Muscle of arm (tissue), 12 donors: ENCODE results near the gene TTC4. TPM values are rescaled to one million over a fixed set of nuclear protein-coding genes. Genes with fewer than 3 reads are reported as not detected.

Experiments used
- DNase-seq: peaks from one replicate; pipeline ENCODE4 v3.0.0-alpha.2; 2013
- polyA plus RNA-seq, 12 donors: library from polyadenylated mRNA; unstranded; fragments of 120-200 nt; gene quantifications; one replicate each; pipeline ENCODE4 v1.2.1, GENCODE V29; 2013; ENCODE audit not compliant: insufficient read length in 12 of 12

TTC4 gene
- polyA plus RNA-seq, 12 donors, result 23.1 to 33.9 (median 28.2) TPM; not detected in 1

- no peak for DNase-seq
These were observed 15.6 kb upstream of the TTC4 start for GRCh38 chr1:54699936-54700525.

GRCh38 chr1:54701066-54701465 is 14.6 kb upstream of the TTC4 start:
- no peak for DNase-seq

- no peak for DNase-seq
These were observed 13.7 kb upstream of the TTC4 start for GRCh38 chr1:54701996-54702395.

DNA sequence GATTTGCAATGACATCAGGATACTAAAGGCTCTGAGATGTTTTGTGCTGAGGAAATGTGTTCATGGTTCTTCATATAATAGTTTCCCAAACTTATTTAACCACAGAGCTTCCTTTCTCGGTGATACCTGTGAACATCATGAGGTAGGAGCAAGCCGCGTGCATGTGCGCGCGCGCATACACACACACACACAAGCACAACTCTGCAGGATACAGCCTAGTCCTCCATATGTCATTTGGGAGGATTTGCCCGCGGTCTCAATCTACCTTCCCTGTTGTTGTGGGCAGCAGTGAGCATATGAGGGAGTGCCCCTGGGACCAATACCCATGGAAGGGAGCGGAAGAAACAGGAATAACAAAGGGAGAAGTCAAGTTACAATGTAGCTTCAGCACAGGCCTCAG is 12.2 kb upstream of the TTC4 start:
- no peak for DNase-seq

DNA sequence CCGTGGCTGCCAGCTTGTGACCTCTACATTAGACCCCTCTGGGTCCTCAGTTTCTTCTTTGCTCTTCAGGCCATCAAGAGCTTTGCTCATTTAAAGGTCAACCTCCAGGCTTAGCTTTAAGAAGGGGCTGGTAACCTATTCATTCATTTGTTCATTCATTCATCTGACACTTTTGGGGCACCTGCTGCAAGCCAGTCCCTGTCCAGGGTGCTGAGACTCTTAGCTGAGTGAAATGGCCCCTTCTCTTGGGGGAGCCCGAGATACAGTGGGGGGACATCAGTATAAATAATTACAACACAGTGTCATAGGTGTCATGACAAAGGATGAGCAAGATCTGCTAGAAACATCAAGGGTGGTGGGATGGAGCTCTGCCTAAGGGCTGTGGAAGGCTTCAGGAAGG is 10.5 kb upstream of the TTC4 start:
- DNase-seq, result no peak

- no peak for DNase-seq
These were observed 9.2 kb upstream of the TTC4 start for GRCh38 chr1:54706419-54706818.

DNA sequence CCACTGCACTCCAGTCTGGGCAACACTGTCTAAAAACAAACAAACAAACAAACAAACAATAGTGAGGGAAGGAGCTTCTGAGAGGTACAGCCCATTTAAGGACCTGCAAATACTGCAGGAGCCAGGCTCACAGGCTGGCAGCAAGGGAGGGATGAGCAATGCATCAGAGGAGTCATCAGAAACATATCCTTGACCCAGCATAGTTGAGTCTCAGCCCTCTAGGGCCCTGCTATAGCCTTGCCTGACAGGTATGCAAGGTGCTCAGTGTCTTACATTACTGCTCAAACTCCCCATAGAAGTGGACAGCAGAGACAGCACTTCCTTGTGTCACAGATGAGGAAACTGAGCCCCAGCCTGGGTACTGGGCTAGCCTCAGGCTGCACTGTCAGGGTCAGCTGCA is 7.3 kb upstream of the TTC4 start:
- DNase-seq, result no peak

GRCh38 chr1:54709547-54710292 is 5.9 kb upstream of the TTC4 start:
- no peak for DNase-seq

DNA sequence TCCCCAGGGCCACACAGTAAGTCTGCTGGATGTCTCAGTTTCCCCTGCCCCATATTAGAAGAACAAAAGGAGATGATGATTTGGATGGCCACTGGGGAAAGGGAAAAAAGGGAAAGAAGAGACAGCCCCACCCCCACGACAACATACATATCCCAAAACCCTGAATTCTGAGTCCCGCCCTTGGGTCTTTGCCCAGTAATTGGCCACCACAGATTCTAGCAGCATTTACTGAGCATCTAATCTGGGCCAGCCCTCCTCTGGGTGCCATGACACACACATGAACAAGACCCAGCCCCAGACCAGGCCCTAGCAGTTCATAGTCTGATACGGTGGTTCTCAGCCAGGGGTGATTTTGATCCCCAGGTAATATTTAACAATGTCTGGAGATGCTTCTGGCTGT is 5.2 kb upstream of the TTC4 start:
- DNase-seq, result no peak

- no peak for DNase-seq
These were observed 4.8 kb upstream of the TTC4 start for GRCh38 chr1:54710841-54711240.

DNA sequence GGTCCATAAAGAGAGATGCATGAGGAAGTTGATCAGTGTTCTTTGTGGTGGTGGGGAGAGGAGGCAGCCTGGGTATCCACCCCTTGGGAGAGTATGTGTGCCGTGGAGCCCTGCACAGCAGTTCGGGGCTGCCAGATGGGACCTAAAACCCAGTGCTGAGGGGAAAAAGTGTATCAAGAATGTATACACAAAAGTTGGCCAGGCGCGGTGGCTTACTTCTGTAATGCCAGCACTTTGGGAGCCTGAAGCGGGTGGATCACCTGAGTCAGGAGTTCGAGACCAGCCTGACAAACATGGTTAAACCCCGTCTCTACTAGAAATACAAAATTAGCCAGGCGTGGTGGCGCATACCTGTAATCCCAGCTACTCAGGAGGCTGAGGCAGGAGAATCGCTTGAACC is 4.1 kb upstream of the TTC4 start:
- no peak for DNase-seq

DNA sequence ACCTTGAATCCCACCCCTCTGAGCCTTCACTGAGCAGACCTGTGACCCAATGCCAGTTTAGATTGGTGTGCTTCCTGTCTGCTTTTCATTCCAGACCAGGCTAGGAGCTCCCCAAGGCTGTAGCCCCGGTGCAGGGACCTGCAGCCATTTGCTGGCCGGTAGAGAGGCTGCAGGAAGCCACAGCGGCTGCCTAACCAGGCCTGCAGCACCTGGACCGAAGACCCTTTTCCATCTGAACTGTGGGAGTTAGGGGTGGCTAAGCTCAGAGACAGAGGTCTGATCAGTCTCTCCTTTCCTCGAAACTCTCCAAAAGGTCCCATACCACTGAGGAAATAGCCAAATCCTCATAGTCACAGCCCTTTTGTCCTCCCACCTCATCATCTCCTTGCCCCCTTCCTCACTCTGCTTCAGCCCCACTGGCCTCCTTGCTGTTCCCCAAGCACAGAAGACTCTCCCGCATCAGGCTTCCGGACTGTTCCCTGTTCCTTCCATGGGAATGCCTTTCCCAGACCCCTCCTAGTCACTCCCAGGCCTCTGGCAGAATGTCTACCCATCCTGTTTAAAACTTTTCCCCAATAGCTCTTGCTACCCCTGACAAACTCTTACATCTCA is 674 bp upstream of the TTC4 start:
- no peak for DNase-seq

GRCh38 chr1:54716299-54717047 is 812 bp downstream of the TTC4 start:
- DNase-seq, result no peak

- DNase-seq, result no peak
These were observed 6.1 kb downstream of the TTC4 start for GRCh38 chr1:54721719-54722118.

GRCh38 chr1:54723985-54724384 is 8.3 kb downstream of the TTC4 start:
- no peak for DNase-seq

- no peak for DNase-seq
These were observed 9.1 kb downstream of the TTC4 start for GRCh38 chr1:54724771-54725170.

DNA sequence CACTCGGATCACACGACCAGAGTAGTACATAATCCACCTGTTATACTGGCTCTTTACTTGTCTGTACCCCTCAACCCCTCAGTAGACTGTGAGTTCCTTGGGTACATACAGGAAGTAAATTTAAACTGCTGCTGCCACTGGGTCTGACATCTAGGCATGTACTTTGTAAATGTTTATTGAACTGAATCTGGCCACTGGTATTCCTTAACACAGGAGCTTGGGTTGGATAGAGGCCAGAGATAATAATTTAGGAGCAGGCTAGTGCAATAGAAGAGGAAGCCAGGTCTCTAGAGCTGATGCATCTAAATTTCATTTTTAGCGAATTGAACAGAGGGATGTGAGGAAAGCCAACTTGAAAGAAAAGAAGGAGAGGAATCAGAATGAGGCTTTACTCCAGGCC is 12.4 kb downstream of the TTC4 start:
- no peak for DNase-seq

DNA sequence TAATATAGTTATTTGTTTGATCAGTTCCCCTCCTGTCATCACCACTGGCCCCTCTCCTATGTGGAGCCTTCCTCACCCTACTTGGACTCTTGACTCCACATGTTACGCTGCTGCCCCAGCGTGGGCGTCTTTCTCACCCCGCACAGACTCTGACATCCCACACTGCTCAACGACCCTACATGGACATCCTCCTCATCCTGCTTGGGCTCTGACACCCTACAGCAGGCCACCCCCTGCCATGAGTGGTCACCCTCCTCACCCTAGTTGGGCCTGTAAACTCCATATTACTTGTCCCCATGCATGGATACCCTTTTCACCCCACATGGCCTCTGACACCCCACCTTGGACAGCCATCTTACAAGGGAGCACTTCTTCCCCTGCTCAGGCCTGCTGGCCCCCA is 21.0 kb downstream of the TTC4 start:
- DNase-seq, result no peak

GRCh38 chr1:54738244-54738643 is 22.6 kb downstream of the TTC4 start:
- DNase-seq, result no peak

DNA sequence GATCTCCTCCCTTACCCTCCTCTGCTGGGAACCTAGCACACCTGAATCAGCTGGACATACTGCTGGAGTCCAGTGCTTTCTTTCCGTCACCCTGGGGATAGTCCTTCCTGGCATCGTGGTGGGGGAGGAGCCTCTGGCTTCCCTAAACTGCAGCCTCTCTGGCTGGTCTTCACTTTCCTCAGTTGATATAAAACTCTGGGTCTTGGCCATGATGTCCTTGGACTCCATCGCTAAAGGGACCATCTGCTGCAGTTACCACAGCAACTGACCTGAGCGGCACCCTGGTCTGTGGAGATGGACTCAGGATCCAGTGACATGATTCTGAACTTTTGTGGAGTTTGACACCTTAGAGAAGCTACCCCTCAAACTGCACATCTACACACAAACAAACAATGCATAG is 25.9 kb downstream of the TTC4 start:
- no peak for DNase-seq

GRCh38 chr1:54742282-54742681 is 26.6 kb downstream of the TTC4 start:
- peak; percentile 9 for DNase-seq

DNA sequence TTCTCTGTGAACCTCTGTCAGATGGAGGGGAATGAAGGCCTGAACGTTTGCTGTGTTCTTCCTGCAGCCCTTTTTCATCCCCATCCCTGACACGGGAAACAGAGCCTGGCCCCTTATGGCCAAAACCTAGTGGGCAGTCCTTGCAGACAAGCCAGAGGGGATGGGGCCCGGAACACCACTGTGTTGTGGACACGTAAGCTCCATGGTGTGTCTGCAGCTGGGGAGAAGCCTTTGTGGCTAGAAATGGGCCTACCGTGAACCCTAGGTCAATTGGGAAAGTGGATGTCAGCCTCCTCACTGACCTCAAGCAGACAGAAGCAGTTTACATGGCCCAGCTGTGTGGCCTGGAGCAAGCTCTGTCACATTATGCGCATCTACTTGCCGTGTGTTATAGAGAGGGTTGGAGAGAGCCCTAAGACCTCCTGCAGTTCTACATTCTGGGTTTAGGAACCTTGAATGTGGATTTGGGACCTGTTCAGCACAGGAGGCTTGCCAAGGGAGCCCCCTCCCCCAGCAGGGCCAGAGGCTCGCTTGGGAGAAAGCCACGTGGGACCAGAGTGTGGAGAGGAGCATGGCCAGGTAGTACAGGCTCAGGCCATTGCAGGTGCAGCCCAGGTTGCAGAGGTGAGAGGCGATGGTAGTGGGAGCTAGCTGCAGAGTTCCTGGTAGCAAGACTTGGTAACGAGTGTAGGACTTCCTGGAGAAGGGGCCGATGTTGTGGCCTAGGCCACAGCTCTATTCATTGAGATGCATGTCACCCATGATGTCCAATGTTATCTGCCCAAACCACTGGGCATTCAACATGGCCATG is 28.0 kb downstream of the TTC4 start:
- DNase-seq, result no peak
